GM20000 (cell line): Measurements from ENCODE around the gene ATP2B2.

Experiments
- DNase-seq: peaks from one replicate; pipeline ENCODE4 v3.0.0; 2012; ENCODE audit warnings: low spot score
- CTCF ChIP-seq: IDR thresholded peaks from 2 replicates; pipeline ENCODE4 v1.5.1; 2012; ENCODE audit warnings: mild to moderate bottlenecking, control low read depth; ENCODE audit errors: extremely low read depth, missing control alignments

The ATP2B2 gene

DNA sequence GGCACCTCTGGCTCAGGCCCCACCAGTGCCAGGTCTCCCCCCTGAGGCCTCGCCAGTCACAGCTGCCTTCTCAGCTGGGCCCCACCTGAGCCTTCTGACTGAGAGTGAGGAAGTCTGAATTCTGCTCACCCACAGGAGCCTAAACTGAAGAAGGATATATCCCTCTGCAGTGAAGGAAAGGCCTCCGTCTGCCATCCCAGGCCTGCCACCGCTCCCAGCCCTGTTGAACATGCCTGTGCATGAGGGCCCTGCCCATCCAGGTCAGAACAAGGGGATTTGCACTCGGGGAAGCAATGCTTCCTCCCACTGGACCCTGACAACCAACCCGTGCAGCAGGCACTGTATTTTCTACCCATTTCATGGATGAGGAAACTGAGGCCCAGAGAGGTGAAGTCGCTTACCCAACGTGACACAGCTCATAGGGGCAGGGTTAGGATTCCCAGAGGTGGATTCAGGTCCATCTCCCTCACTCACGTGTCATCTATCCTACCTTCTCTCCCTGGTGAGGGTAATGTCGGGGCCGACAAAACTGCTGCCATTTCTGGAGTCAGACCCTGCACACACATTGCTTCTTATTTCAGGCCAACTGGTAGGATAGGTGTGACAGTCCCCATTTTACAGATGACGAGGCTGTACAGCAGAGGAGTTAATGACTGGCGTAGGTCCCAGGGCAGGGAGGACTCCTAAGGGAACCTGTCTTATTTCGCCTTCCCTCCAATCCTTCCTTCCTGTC is 22.6 kb downstream of the ATP2B2 start:
- no peak for TF ChIP-seq CTCF
- no peak for DNase-seq

GRCh38 chr3:10480871-10481378 is 24.5 kb downstream of the ATP2B2 start:
- no peak for TF ChIP-seq CTCF
- no peak for DNase-seq

- no peak for TF ChIP-seq CTCF
- no peak for DNase-seq
Observed at GRCh38 chr3:10479311-10479710, 26.1 kb downstream of the ATP2B2 start.

DNA sequence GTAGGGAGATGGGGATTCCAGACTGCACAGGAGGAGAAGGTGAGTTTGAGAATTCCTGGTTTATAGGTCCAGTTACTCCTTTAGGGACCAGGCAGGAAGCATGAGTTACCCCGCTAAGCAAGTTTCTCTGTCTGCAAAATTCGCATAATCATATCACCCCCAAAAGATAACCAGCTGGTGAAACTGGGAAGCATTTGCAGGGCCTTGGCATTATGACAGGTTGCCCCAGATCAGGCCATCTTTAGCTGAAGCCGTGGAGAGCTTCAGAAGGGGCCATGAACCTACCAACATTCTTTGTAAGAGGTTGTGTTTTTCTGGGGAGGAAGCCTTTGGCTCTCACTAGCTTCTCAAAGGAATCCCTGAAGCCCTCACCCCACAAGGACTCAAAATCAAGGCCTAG is 29.4 kb downstream of the ATP2B2 start:
- no peak for TF ChIP-seq CTCF
- no peak for DNase-seq

- no peak for TF ChIP-seq CTCF
- peak; percentile 64 for DNase-seq
Observed at GRCh38 chr3:10474847-10475246, 30.5 kb downstream of the ATP2B2 start.

GRCh38 chr3:10474275-10474646 is 31.1 kb downstream of the ATP2B2 start:
- no peak for DNase-seq
- TF ChIP-seq CTCF, result no peak

DNA sequence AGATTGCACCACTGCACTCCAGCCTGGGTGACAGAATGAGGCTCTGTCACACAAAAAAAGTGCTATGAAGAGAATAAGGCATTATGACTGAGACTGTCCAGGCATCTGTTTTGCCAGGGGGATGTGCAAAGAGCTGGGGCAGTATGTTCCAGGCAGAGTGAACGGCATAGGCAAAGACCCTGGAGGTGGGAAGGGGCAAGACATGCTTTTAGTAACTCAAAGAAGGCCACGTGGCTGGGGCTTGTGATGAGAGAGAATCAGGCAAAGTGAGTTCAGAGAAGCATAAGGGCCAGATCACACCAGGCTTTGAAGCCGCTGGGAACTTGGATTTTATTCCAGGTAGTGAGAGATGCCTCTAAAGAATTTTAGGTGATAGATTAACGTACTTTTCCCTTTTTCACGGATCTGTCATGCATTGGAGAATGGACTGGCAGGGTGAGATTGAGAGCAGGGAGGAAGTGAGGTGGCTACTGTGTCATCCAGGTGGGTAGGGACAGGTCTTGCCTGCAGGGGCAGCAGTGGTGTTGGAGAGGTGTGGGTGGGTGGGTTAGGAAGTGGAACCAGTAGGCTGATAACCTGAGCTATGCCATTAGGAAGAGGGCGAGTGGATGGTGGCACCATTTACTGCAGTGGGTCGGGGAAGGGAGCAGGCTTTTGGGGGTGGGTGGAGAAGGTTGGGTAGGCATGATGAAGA is 31.7 kb downstream of the ATP2B2 start:
- no peak for TF ChIP-seq CTCF

More for the DNA sequence above, 31.7 kb downstream of the ATP2B2 start:
- DNase-seq, result no peak
